ENCODE results near the gene SH2D4B. TPM values are rescaled to one million over a fixed set of nuclear protein-coding genes. Genes with fewer than 3 reads are reported as not detected.

Gene SH2D4B
- total and polyA plus RNA-seq, 10 of the 15 experiments (the other 5 are each of a cell fraction or from before 2014, with no cell fraction given): 0.04 to 0.21 (median 0.13) TPM; not detected in 5

- no peak overlapping the region for H3K9ac ChIP-seq (ENCODE audit: control insufficient read depth, insufficient read depth, low read length)
- H3K4me2 ChIP-seq (ENCODE audit: control insufficient read depth, insufficient read depth): no peak overlapping the region
- ChIA-PET POLR2A (no interaction called here), RAD21 (ENCODE audit: unreplicated experiment) (interaction anchor here (1.7 kb wide), 1 partner anchor 11 kb away, joined by 4 read pairs; no protein-coding TSS in a partner anchor), SMC1A (ENCODE audit: uncharacterized antibody, unreplicated experiment) (interaction anchor here (21.2 kb wide), 1 partner anchor 59 kb away, joined by 1038 read pairs; the partner anchor contains the start of gene TSPAN14), CTCF (interaction anchor here (4.3 to 21.6 kb wide), 2 partner anchors 12 to 73 kb away, joined by 20 to 852 read pairs; partner anchors contain the start of gene TSPAN14)
- 83% methylated on average over 6 of the region's 6 CpGs for WGBS (ENCODE audit: insufficient coverage, insufficient replicate concordance, low lambda C conversion rate, missing lambda C conversion rate)
- H3K79me2 ChIP-seq (ENCODE audit: control insufficient read depth, insufficient read depth, low read length): no peaks in the 10 kb centered on the region
- H2AFZ ChIP-seq (ENCODE audit: control insufficient read depth, low read depth, low read length): no peak overlapping the region
- H3K9me3 ChIP-seq (replicated peaks; ENCODE audit: control insufficient read depth, insufficient read depth, low read length): no peaks in the 10 kb centered on the region
- TF ChIP-seq PAX5 (IDR thresholded peaks at IDR 0.05; ENCODE audit: borderline replicate concordance, low read depth, low read length) (no peak), CBX5 (IDR thresholded peaks at IDR 0.05; ENCODE audit: low read depth) (no peak), KLF5 (IDR thresholded peaks at IDR 0.05; ENCODE audit: partially characterized antibody) (no peak), PRDM15 (CRISPR knock-in tag; IDR thresholded peaks at IDR 0.05) (no peak), RCOR1 (conservative IDR thresholded peaks at IDR 0.05; ENCODE audit: low read depth, low read length) (no peak), POLR2A (IDR thresholded peaks at IDR 0.05; ENCODE audit: low read depth, low read length) (peak; percentile 36; the same call in 1 of the 2 replicates), SREBF1 (IDR thresholded peaks at IDR 0.05; ENCODE audit: low read length) (no peak), POLR2AphosphoS2 (IDR thresholded peaks at IDR 0.05; ENCODE audit: low read depth, low read length) (0 out of 2 replicates have a peak, but pooled peaks have one; percentile 4), PBX3 (IDR thresholded peaks at IDR 0.05; ENCODE audit: insufficient replicate concordance, low read depth, low read length) (no peak)
- no peaks in the 10 kb centered on the region for H4K20me1 ChIP-seq (ENCODE audit: control insufficient read depth, insufficient read depth)
- DNase-seq (ENCODE audit: low read depth, low spot score): no peak
- no peaks in the 10 kb centered on the region for H3K27me3 ChIP-seq (replicated peaks in 1 of 2; ENCODE audit: control insufficient read depth in 2 of 2, insufficient read depth in 2 of 2, low read length in 1 of 2)
- no peak for FAIRE-seq
- no TSS peak for BruUV-seq (replicated peaks)
- intact Hi-C loops (cut with micrococcal nuclease; ENCODE audit: unreplicated experiment) (no loop called here), in situ Hi-C loops (cut with MboI) (no loop called here)
- ATAC-seq: no peak
- H3K4me3 ChIP-seq: no peak overlapping the region
- H3K4me1 ChIP-seq (ENCODE audit: control insufficient read depth, insufficient read depth, low read length): peaks cover 6% of the 10 kb centered on the region; the same call in 1 of the 2 replicates
- no peak overlapping the region for H3K27ac ChIP-seq (ENCODE audit: control insufficient read depth, insufficient read depth)
- H3K36me3 ChIP-seq (ENCODE audit: control insufficient read depth in 2 of 2, insufficient read depth in 2 of 2, low read length in 1 of 2): peaks cover 14 to 19% of the 10 kb centered on the region in 2 experiments; a peak in 3 of 4 replicates
Measured at GRCh38 chr10:80516506-80517075, 21.1 kb upstream of the SH2D4B start.
